Endothelial cell (in vitro differentiated cells): Measurements from ENCODE around the gene PIK3R1. TPM values are rescaled to one million over a fixed set of nuclear protein-coding genes. Genes with fewer than 3 reads are reported as not detected.

ENCODE experiments used
- DNase-seq: peaks from one replicate; pipeline ENCODE4 v3.0.0; 2021; ENCODE audit warnings: low spot score
- H3K27ac Mint-ChIP-seq: one replicate; pipeline ENCODE4 v1.8.0; 2021; ENCODE audit warnings: mixed read lengths, inconsistent platforms; ENCODE audit not compliant: unreplicated experiment
- H3K27me3 Mint-ChIP-seq: one replicate; pipeline ENCODE4 v1.8.0; 2021; ENCODE audit warnings: mild to moderate bottlenecking, moderate library complexity, mixed read lengths, inconsistent platforms; ENCODE audit not compliant: unreplicated experiment
- H3K36me3 Mint-ChIP-seq: one replicate; pipeline ENCODE4 v1.8.0; 2021; ENCODE audit warnings: mild to moderate bottlenecking, low read depth, mixed read lengths, inconsistent platforms; ENCODE audit not compliant: unreplicated experiment
- H3K4me1 Mint-ChIP-seq: one replicate; pipeline ENCODE4 v1.8.0; 2021; ENCODE audit warnings: mild to moderate bottlenecking, mixed read lengths, inconsistent platforms; ENCODE audit not compliant: unreplicated experiment
- H3K4me3 Mint-ChIP-seq: one replicate; pipeline ENCODE4 v1.8.0; 2021; ENCODE audit warnings: mild to moderate bottlenecking, mixed read lengths, inconsistent platforms; ENCODE audit not compliant: unreplicated experiment
- H3K9me3 Mint-ChIP-seq: one replicate; pipeline ENCODE4 v1.8.0; 2021; ENCODE audit warnings: mixed read lengths, inconsistent platforms; ENCODE audit not compliant: unreplicated experiment
- total RNA-seq: library from RNA; stranded (reverse); fragmentation: NEBNext Ultra II Directional; extraction: Animal tissue kit (Norgen Biotek cat#: 25700); gene quantifications from one replicate; pipeline ENCODE4 v1.2.1, GENCODE V29; 2021; ENCODE audit not compliant: unreplicated experiment
- TF ChIP-seq, protein P1 (sequence below): fragments of 200-600 bp; sonication (generic); IDR thresholded peaks from one replicate; pipeline ENCODE4 v1.5.0; 2021; ENCODE audit warnings: antibody characterized with exemption; ENCODE audit not compliant: unreplicated experiment

PIK3R1 gene
- total RNA-seq, 1 donor from 2014 or later = 37.1 TPM

DNA sequence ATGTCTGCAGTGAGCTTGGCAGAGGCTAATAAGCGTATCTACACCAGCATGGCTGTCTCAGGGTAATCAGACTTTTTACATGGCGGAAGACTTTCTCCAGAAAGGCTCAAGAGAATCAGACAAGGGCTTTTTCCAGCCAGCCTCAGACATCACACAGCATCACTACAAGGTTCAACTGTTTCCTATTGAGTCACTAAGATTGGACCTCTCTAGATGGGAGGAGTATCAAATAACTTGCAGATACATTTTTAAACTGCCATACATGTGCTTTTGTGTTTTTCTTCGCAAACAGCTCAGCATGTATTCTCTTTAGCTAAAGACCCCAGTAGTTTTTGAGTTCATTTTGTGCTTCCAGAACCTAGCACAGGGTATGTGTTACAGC is 22.9 kb upstream of the PIK3R1 start:
- DNase-seq = no peak
- Mint-ChIP-seq H3K4me1 (peaks cover 15% of the 10 kb centered on the region), H3K27ac (no peak overlapping the region), H3K4me3 (no peak overlapping the region), H3K27me3 (no peaks in the 10 kb centered on the region), H3K9me3 (no peaks in the 10 kb centered on the region), H3K36me3 (no peaks in the 10 kb centered on the region)
- TF ChIP-seq, protein P1, sequence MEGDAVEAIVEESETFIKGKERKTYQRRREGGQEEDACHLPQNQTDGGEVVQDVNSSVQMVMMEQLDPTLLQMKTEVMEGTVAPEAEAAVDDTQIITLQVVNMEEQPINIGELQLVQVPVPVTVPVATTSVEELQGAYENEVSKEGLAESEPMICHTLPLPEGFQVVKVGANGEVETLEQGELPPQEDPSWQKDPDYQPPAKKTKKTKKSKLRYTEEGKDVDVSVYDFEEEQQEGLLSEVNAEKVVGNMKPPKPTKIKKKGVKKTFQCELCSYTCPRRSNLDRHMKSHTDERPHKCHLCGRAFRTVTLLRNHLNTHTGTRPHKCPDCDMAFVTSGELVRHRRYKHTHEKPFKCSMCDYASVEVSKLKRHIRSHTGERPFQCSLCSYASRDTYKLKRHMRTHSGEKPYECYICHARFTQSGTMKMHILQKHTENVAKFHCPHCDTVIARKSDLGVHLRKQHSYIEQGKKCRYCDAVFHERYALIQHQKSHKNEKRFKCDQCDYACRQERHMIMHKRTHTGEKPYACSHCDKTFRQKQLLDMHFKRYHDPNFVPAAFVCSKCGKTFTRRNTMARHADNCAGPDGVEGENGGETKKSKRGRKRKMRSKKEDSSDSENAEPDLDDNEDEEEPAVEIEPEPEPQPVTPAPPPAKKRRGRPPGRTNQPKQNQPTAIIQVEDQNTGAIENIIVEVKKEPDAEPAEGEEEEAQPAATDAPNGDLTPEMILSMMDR = no peak

DNA sequence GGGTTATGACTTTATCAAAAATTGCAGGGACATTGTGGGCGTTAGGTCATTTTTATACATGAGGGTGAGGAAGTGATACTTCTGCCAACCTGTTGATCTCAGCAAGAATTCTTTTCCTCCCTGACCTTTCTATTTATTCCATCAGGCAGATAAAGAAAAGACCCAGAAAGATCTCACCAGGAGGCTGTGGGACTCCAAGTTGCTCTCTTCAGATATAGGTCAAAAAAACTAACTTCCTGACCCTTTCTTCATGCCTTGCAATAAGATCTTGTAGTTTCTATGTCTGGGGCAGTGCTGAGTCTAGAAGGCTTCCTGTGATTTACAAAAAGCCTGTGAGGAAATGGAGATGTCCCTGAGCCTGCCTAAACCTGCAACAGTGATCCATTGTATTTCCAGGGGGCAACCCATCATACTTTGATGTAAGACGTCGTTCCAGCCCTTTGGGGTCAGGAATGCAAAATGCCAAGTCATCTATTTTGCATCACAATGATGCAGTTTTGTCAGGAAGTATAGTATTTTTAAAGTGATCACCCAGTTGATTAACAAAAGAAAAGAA is 22.0 kb upstream of the PIK3R1 start:
- TF ChIP-seq, protein P1 = no peak
- Mint-ChIP-seq H3K4me1 (peaks cover 15% of the 10 kb centered on the region), H3K27me3 (no peaks in the 10 kb centered on the region), H3K27ac (no peak overlapping the region), H3K36me3 (no peaks in the 10 kb centered on the region), H3K4me3 (no peak overlapping the region), H3K9me3 (no peaks in the 10 kb centered on the region)
- DNase-seq = no peak

DNA sequence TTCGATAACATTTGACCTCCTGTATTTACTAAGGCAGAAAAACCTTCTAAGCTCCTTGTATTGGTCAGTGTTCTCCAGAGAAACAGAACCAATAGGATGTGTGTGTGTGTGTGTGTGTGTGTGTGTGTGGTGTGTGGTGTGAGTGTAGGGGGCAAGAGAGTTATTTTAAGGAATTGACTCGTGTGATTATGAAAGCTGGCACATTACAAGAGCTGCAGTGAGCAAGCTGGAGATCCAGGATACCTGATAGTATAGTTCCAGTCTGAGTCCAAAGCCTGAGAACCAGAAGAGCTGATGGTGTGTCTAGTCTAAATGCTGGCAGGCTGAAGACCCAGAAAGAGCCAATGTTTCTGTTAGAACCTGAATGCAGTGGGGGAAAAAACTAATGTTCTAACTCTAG is 21.2 kb upstream of the PIK3R1 start:
- H3K27me3 Mint-ChIP-seq = no peaks in the 10 kb centered on the region
- H3K9me3 Mint-ChIP-seq = no peaks in the 10 kb centered on the region
- TF ChIP-seq, protein P1 = no peak
- H3K27ac Mint-ChIP-seq = no peak overlapping the region
- no peak for DNase-seq
- no peak overlapping the region for H3K4me3 Mint-ChIP-seq
- H3K36me3 Mint-ChIP-seq = no peaks in the 10 kb centered on the region
- peaks cover 15% of the 10 kb centered on the region for H3K4me1 Mint-ChIP-seq

DNA sequence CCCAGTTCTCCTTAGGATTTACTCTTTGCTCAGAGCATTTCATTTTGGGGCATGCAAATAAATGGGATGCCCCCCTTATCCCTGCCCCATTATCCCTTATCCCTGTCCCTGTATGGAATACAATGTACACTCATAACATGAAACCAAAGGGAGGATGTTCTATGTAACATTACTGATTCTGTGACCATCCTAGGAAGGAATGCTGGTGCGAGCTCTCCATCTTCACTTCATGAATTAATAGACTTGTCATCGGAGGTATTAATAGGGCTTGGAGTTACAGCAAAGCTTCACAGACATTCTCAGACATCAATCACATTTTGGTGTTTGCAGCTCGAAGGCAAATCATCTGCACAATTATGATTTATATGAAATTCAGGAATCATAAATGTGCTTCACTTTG is 20.4 kb upstream of the PIK3R1 start:
- no peak overlapping the region for H3K4me3 Mint-ChIP-seq
- no peak overlapping the region for H3K27ac Mint-ChIP-seq
- H3K36me3 Mint-ChIP-seq = no peaks in the 10 kb centered on the region
- no peaks in the 10 kb centered on the region for H3K9me3 Mint-ChIP-seq
- DNase-seq = no peak
- peaks cover 15% of the 10 kb centered on the region for H3K4me1 Mint-ChIP-seq
- no peaks in the 10 kb centered on the region for H3K27me3 Mint-ChIP-seq
- TF ChIP-seq, protein P1 = no peak

DNA sequence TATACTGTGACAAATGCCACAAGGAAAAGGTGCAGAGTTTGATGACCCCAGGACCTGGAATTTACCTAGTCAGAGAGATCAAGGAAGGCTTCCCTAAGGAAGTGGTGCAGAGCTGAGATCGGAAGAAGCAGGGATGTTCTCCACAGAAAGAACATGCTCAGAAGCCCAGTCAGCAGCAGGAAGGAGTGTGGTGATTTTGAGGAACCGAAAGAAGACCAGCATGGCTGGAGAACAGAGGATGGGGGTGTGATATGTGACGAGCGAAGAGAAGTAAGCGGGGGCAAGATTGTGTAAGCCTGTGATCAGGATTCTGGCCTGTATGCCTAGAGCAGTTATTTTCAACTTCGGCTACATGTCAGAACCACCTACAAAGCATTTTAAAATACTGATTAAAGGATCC is 18.7 kb upstream of the PIK3R1 start:
- H3K4me3 Mint-ChIP-seq = no peak overlapping the region
- DNase-seq = no peak
- no peaks in the 10 kb centered on the region for H3K27me3 Mint-ChIP-seq
- no peak overlapping the region for H3K27ac Mint-ChIP-seq
- TF ChIP-seq, protein P1 = no peak
- H3K9me3 Mint-ChIP-seq = no peaks in the 10 kb centered on the region
- H3K36me3 Mint-ChIP-seq = no peaks in the 10 kb centered on the region
- peaks cover 15% of the 10 kb centered on the region for H3K4me1 Mint-ChIP-seq
